Measurements from ENCODE around the gene FERMT2.

- TF ChIP-seq EZH2 (IDR thresholded peaks at IDR 0.05) = no peak
- no peak for TF ChIP-seq POLR2AphosphoS5 (IDR thresholded peaks at IDR 0.05; ENCODE audit: borderline replicate concordance, low read depth, low read length)
Measured at GRCh38 chr14:52888839-52889838, 61.7 kb downstream of the FERMT2 start.

Data from SK-N-MC (cell line).